ENCODE data around the gene RPS6KA2.

The RPS6KA2 gene

GRCh38 chr6:166650047-166650446 lies 23.0 kb upstream of the RPS6KA2 start:
- no peak overlapping the region for H3K4me3 ChIP-seq (ENCODE audit: low read length)
- DNase-seq (ENCODE audit: low read depth): no peak
- TF ChIP-seq, protein P1, sequence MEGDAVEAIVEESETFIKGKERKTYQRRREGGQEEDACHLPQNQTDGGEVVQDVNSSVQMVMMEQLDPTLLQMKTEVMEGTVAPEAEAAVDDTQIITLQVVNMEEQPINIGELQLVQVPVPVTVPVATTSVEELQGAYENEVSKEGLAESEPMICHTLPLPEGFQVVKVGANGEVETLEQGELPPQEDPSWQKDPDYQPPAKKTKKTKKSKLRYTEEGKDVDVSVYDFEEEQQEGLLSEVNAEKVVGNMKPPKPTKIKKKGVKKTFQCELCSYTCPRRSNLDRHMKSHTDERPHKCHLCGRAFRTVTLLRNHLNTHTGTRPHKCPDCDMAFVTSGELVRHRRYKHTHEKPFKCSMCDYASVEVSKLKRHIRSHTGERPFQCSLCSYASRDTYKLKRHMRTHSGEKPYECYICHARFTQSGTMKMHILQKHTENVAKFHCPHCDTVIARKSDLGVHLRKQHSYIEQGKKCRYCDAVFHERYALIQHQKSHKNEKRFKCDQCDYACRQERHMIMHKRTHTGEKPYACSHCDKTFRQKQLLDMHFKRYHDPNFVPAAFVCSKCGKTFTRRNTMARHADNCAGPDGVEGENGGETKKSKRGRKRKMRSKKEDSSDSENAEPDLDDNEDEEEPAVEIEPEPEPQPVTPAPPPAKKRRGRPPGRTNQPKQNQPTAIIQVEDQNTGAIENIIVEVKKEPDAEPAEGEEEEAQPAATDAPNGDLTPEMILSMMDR (conservative IDR thresholded peaks at IDR 0.05; ENCODE audit: low read depth, low read length): no peak

DNA sequence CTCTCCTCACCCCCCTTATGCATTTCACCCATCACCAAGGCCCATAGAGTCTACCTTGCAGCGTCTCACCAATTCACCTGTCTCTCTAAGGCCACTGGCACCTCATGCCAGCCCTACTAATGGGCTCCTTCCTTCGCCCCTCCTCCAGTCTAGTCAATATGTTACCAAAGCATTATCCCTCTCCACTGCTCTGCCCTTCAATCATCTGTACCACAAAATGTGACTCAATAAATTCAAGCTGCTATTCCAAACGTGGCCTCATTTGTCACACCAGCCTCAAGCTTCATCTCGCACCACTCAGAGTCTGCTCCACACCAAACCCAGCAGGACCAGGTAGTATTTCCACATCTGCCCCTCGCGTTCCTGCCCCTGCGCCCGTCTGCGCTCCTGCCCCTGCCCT lies 21.8 kb upstream of the RPS6KA2 start:
- no peak for DNase-seq (ENCODE audit: low read depth)
- H3K4me3 ChIP-seq (ENCODE audit: low read length): no peak overlapping the region
- TF ChIP-seq, protein P1 (conservative IDR thresholded peaks at IDR 0.05; ENCODE audit: low read depth, low read length): no peak

- no peak for DNase-seq (ENCODE audit: low read depth)
- TF ChIP-seq, protein P1 (conservative IDR thresholded peaks at IDR 0.05; ENCODE audit: low read depth, low read length): no peak
- no peak overlapping the region for H3K4me3 ChIP-seq (ENCODE audit: low read length)
These were observed 20.8 kb upstream of the RPS6KA2 start for GRCh38 chr6:166647896-166648295.

GRCh38 chr6:166646716-166647115 lies 19.7 kb upstream of the RPS6KA2 start:
- no peak for DNase-seq (ENCODE audit: low read depth)
- H3K4me3 ChIP-seq (ENCODE audit: low read length): no peak overlapping the region
- TF ChIP-seq, protein P1 (conservative IDR thresholded peaks at IDR 0.05; ENCODE audit: low read depth, low read length): no peak

- TF ChIP-seq, protein P1 (conservative IDR thresholded peaks at IDR 0.05; ENCODE audit: low read depth, low read length): no peak
- no peak overlapping the region for H3K4me3 ChIP-seq (ENCODE audit: low read length)
- no peak for DNase-seq (ENCODE audit: low read depth)
These were observed 18.8 kb upstream of the RPS6KA2 start for GRCh38 chr6:166645896-166646295.

- H3K4me3 ChIP-seq (ENCODE audit: low read length): no peak overlapping the region
- no peak for DNase-seq (ENCODE audit: low read depth)
- TF ChIP-seq, protein P1 (conservative IDR thresholded peaks at IDR 0.05; ENCODE audit: low read depth, low read length): no peak
These were observed 17.6 kb upstream of the RPS6KA2 start for GRCh38 chr6:166644681-166645080.

- TF ChIP-seq, protein P1 (conservative IDR thresholded peaks at IDR 0.05; ENCODE audit: low read depth, low read length): no peak
- DNase-seq (ENCODE audit: low read depth): no peak
- no peak overlapping the region for H3K4me3 ChIP-seq (ENCODE audit: low read length)
These were observed 17.0 kb upstream of the RPS6KA2 start for GRCh38 chr6:166643891-166644590.

All from retinal pigment epithelial cell (primary cell).